B cell (primary cell): Measurements from ENCODE around the gene PARD3. TPM values are rescaled to one million over a fixed set of nuclear protein-coding genes. Genes with fewer than 3 reads are reported as not detected.

Source experiments
- ATAC-seq: fragments of 200-7000 bp; cut with Tn5 transposase; one replicate; pipeline ENCODE4 v1.10.0; 2021; ENCODE audit warnings: low read depth, mild to moderate bottlenecking, moderate number of reproducible peaks, moderate library complexity
- CTCF ChIA-PET: fragments of 350-600 bp; sonication (Branson Sonifier 250); formaldehyde crosslinking; loops from one replicate; lab custom pipeline; 2021; ENCODE audit warnings: antibody characterized with exemption, inconsistent platforms; lab: Charles Lee
- POLR2A ChIA-PET: fragments of 350-600 bp; sonication (Branson Sonifier 250); formaldehyde crosslinking; loops from one replicate; lab custom pipeline; 2021; ENCODE audit warnings: antibody characterized with exemption; lab: Charles Lee
- DNase-seq: peaks from one replicate; pipeline ENCODE4 v3.0.0; 2013
- H2AFZ ChIP-seq: 2 replicates; pipeline ENCODE4 v1.6.1; 2012; ENCODE audit warnings: mild to moderate bottlenecking, low read depth, low read length; ENCODE audit not compliant: insufficient read depth, poor library complexity, severe bottlenecking
- H3K27ac ChIP-seq, 2 donors: 1 replicate in 1 of 2; 2 replicates in 1 of 2; pipeline ENCODE4 v1.5.1; 2012 to 2013; ENCODE audit warnings: low read length in 2 of 2, mild to moderate bottlenecking in 2 of 2, moderate library complexity in 1 of 2
- H3K27me3 ChIP-seq, 4 experiments: fragments of 200-600 bp in 1 of 4; sonication (generic) in 1 of 4; replicated peaks in 1 of 4; 1 replicate in 2 of 4; 2 replicates in 2 of 4; pipeline versions ENCODE4 v1.6.1 to v1.7.0; 2013 to 2016; ENCODE audit warnings: low read length in 3 of 4, mild to moderate bottlenecking in 2 of 4, mixed read lengths in 1 of 4, moderate library complexity in 1 of 4; ENCODE audit not compliant: insufficient read depth in 4 of 4, control insufficient read depth in 3 of 4; ENCODE audit errors: control extremely low read depth in 1 of 4
- H3K36me3 ChIP-seq, 2 experiments: replicated peaks in 1 of 2; 1 replicate in 1 of 2; 2 replicates in 1 of 2; pipeline versions ENCODE4 v1.6.1 to v1.7.1; 2013; ENCODE audit warnings: low read length in 1 of 2; ENCODE audit not compliant: insufficient read depth in 2 of 2, control insufficient read depth in 1 of 2; ENCODE audit errors: control extremely low read depth in 1 of 2, extremely low read depth in 1 of 2
- H3K4me1 ChIP-seq, 2 donors: fragments of 200-600 bp in 1 of 2; sonication (generic) in 1 of 2; 1 replicate in 1 of 2; 2 replicates in 1 of 2; pipeline versions ENCODE4 v1.5.1 to v1.6.1; 2013 to 2017; ENCODE audit warnings: low read length in 2 of 2; ENCODE audit not compliant: control insufficient read depth in 2 of 2, insufficient read depth in 2 of 2
- H3K4me2 ChIP-seq: replicated peaks from 2 replicates; pipeline ENCODE3; 2012; ENCODE audit warnings: mild to moderate bottlenecking, low read depth, low read length; ENCODE audit not compliant: poor library complexity, severe bottlenecking
- H3K4me3 ChIP-seq, 5 experiments: fragments of 200-600 bp in 1 of 5; sonication (generic) in 1 of 5; 1 replicate in 3 of 5; 2 replicates in 2 of 5; pipeline versions ENCODE4 v1.5.1 to v1.7.0; 2011 to 2016; ENCODE audit warnings: low read length in 4 of 5, mild to moderate bottlenecking in 4 of 5, low read depth in 2 of 5, control low read depth in 1 of 5, moderate library complexity in 1 of 5; ENCODE audit not compliant: insufficient read depth in 1 of 5; ENCODE audit errors: control extremely low read depth in 1 of 5, extremely low read depth in 1 of 5
- H3K79me2 ChIP-seq: fragments of 200-600 bp; sonication (generic); one replicate; pipeline ENCODE4 v1.6.0; 2016; ENCODE audit warnings: low read length; ENCODE audit not compliant: control insufficient read depth, insufficient read depth
- H3K9ac ChIP-seq: fragments of 200-600 bp; sonication (generic); 2 replicates; pipeline ENCODE4 v1.6.1; 2017; ENCODE audit warnings: mild to moderate bottlenecking, low read length, moderate library complexity
- H3K9me3 ChIP-seq, 3 donors: one replicate each; pipeline versions ENCODE4 v1.6.1 to v1.7.1; 2013; ENCODE audit warnings: low read length in 2 of 3; ENCODE audit not compliant: control insufficient read depth in 2 of 3, insufficient read depth in 1 of 3; ENCODE audit errors: control extremely low read depth in 1 of 3
- H4K20me1 ChIP-seq: 2 replicates; pipeline ENCODE4 v1.6.0; 2012; ENCODE audit warnings: mild to moderate bottlenecking, low read length; ENCODE audit not compliant: insufficient read depth, control insufficient read depth, poor library complexity, severe bottlenecking
- H3K27ac Mint-ChIP-seq: one replicate; pipeline ENCODE4 v1.8.0; 2021; ENCODE audit warnings: mixed read lengths
- H3K27me3 Mint-ChIP-seq: one replicate; pipeline ENCODE4 v1.8.0; 2021; ENCODE audit warnings: mixed read lengths
- H3K4me1 Mint-ChIP-seq: one replicate; pipeline ENCODE4 v1.8.0; 2021; ENCODE audit warnings: mixed read lengths
- H3K4me3 Mint-ChIP-seq: one replicate; pipeline ENCODE4 v1.8.0; 2021; ENCODE audit warnings: mixed read lengths
- H3K9me3 Mint-ChIP-seq: one replicate; pipeline ENCODE4 v1.8.0; 2022; ENCODE audit warnings: mixed read lengths; ENCODE audit not compliant: insufficient read depth
- CTCF ChIP-seq: fragments of 200-600 bp; IDR thresholded peaks from one replicate; pipeline ENCODE4 v1.8.0; 2022; ENCODE audit warnings: antibody characterized with exemption, mild to moderate bottlenecking
- EZH2 ChIP-seq: IDR thresholded peaks from 2 replicates; pipeline ENCODE4 v1.6.1; 2012; ENCODE audit warnings: borderline replicate concordance, low read depth, mild to moderate bottlenecking, moderate library complexity, low read length; ENCODE audit not compliant: insufficient read depth, poor library complexity, severe bottlenecking
- WGBS: methylation state at CpG from one replicate; pipeline ENCODE4 v1.1.5; 2013; ENCODE audit warnings: missing lambda C conversion rate; ENCODE audit not compliant: insufficient coverage; 5-methylcytosine and 5-hydroxymethylcytosine counted together
- intact Hi-C: fragments of 100-400 bp; cut with micrococcal nuclease; formaldehyde crosslinking; loops from one replicate; pipeline ENCODE4 v1.10.0; 2022
- polyA plus RNA-seq: library from polyadenylated mRNA; depleted of rRNA; stranded (reverse); fragments of >200 nt; gene quantifications from 2 replicates; pipeline ENCODE4 v1.2.3, GENCODE V29; 2012
- total RNA-seq, 2 donors: library from RNA; stranded (reverse); fragments of 120-200 nt in 1 of 2; gene quantifications; 1 replicate in 1 of 2; 2 replicates in 1 of 2; pipeline versions ENCODE4 v1.2.3 to v1.2.4, GENCODE V29; 2013 to 2022

PARD3 gene
- total and polyA plus RNA-seq, 2 donors (not counting 1 experiment from before 2014, with no cell fraction given) = not detected

DNA sequence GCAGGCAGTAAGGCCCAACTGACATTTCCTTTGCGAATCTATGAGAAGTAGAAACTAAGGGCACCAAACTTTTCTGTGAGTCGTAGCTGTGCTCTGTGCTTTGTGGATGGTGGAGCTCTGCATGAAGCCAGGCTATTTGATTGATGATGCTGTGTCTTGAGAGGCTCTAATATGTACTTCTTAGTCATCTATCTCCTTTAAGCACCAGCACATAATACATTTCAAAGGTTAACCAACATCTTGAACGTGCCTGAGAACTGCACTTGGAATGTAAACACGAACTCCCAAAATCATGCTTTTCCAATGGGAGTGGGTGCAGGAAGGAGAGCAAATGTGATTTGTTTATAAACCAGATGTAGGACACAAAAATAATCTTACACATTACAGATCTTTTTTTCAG lies 411.6 kb downstream of the PARD3 start:
- POLR2A ChIA-PET = no interaction called here
- no peaks in the 10 kb centered on the region for H3K79me2 ChIP-seq
- ATAC-seq (no peak), DNase-seq (no peak)
- CTCF ChIA-PET = no interaction called here
- no peaks in the 10 kb centered on the region for H3K27me3 ChIP-seq
- H3K4me1 Mint-ChIP-seq = no peaks in the 10 kb centered on the region
- no peak overlapping the region for H3K27ac Mint-ChIP-seq
- H3K27ac ChIP-seq = no peak overlapping the region
- no peaks in the 10 kb centered on the region for H4K20me1 ChIP-seq
- no peaks in the 10 kb centered on the region for H3K4me1 ChIP-seq
- no peaks in the 10 kb centered on the region for H3K27me3 Mint-ChIP-seq
- no CpG with 5 or more reads among the region's 4 CpGs for WGBS
- H3K4me2 ChIP-seq = no peak overlapping the region
- no peak overlapping the region for H3K9ac ChIP-seq
- no peak overlapping the region for H3K4me3 ChIP-seq
- H2AFZ ChIP-seq = no peak overlapping the region
- TF ChIP-seq EZH2 (no peak), CTCF (no peak)
- no peak overlapping the region for H3K4me3 Mint-ChIP-seq
- intact Hi-C loops = no loop called here
- no peaks in the 10 kb centered on the region for H3K36me3 ChIP-seq
- H3K9me3 ChIP-seq = no peaks in the 10 kb centered on the region
- H3K9me3 Mint-ChIP-seq = no peaks in the 10 kb centered on the region

- Histone ChIP-seq H4K20me1 (no peaks in the 10 kb centered on the region), H2AFZ (no peak overlapping the region), H3K79me2 (no peaks in the 10 kb centered on the region), H3K9me3 (peaks cover 0 to 2% (median 0%) of the 10 kb centered on the region in 3 donors), H3K27ac (no peak overlapping the region), H3K9ac (no peak overlapping the region), H3K4me1 (no peaks in the 10 kb centered on the region), H3K4me2 (no peak overlapping the region), H3K36me3 (no peaks in the 10 kb centered on the region), H3K27me3 (no peaks in the 10 kb centered on the region), H3K4me3 (no peak overlapping the region)
- DNase-seq (no peak), ATAC-seq (no peak)
- H3K4me3 Mint-ChIP-seq = no peak overlapping the region
- no peak overlapping the region for H3K27ac Mint-ChIP-seq
- ChIA-PET POLR2A (no interaction called here), CTCF (no interaction called here)
- WGBS = no CpG with 5 or more reads among the region's 3 CpGs
- H3K9me3 Mint-ChIP-seq = no peaks in the 10 kb centered on the region
- TF ChIP-seq EZH2 = no peak
- no peak for TF ChIP-seq CTCF
- intact Hi-C loops = no loop called here
- no peaks in the 10 kb centered on the region for H3K4me1 Mint-ChIP-seq
- no peaks in the 10 kb centered on the region for H3K27me3 Mint-ChIP-seq
Measured at GRCh38 chr10:34400075-34400474, 415.0 kb downstream of the PARD3 start.
